Femur (tissue), 1 donor: ENCODE measurements around the gene MYO10.
"Not testable (repeated sequence)": the region's sequence is repeated elsewhere in the genome, so short reads cannot be mapped to it uniquely, and the experiment has no call there.

Experiments
- DNase-seq: peaks from one replicate; pipeline ENCODE4 v3.0.0-alpha.2; 2017

The MYO10 gene

DNA sequence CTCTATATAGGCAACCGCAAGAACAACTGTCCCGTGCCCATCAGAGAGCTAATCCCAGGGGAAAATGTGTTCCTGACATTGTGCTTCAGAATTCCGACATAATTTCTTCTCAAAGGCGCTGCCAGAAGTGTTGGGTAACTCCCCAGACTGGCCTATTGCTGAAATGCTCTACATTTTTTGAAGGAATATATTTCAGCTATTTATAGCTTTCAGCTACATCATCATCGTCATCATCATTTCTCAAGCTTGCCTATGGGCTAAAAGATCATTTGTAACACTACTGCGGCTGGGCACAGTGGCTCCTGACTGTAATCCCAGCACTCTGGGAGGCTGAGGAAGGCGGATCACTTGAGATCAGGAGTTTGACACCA is 49.7 kb downstream of the MYO10 start:
- peak; percentile 47 for DNase-seq

DNA sequence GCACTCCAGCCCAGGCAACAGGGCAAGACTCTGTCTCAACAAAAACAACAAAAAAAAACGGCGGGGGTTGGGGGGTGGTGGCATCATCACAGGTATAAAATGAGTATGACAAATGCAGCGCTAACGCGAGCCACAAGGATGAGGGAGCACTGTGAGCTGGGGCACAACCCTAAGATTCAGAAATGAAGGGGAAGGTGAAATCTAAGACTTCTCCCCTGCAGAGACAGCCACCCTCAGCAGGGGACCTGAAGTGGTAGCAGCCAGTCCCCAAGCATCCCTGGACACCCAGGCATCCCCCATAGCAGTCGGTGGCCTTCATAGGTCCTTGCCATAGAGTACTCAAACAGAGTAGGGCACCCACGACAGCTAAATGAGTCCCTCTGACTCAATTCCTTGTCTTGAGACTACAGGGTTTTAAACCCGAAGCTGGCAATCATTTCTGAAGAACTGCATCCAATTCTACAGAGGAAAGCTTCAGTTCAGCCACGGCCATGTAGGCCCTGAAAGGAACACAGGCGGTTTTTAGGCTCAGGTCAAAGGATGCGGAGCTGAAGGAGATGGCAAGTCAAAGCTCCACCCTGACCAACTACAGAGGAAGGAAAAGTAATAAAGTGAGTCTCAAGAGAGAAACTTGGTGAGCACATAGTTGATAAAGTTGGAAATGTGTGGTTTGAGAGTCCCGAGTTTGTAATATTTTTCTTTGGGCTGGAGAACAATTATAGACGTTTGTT is 50.3 kb downstream of the MYO10 start:
- no peak for DNase-seq

DNA sequence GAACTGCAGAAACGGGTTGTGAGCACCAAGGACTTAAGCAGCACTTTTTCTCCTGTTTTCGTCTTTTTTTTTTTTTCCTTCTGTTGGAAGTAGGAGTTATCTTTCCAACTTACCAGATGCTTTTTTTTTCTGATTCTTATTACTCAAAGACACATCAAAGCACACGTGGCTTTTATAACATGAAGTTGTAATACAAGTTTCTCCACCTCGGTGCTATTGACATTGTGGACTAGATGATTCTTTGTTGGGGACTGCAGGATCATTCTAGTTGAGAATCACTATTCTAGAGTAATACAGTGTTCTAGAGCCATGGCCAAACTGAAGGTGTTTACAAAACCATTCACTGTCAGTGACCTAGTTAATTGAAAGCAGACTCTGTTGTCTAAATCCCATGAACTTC is 51.5 kb downstream of the MYO10 start:
- no peak for DNase-seq

DNA sequence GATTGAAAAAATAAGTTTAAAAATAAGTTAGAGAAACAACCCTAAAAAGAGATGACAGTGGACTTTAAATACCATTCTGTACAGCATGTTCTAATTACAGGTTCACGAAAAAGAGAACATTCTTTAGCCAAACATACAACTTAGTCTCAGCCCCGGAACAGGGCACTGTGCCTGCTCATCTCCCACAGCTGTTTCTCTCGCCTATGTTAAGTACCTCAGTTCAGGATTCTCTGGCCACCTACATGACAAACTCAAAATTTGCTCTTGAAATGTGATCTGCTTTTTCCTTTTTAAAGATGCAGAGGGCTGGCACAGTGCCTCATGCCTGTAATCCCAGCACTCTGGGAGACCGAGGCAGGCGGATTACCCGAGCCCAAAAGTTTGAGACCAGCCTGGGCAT is 52.3 kb downstream of the MYO10 start:
- DNase-seq, result no peak

DNA sequence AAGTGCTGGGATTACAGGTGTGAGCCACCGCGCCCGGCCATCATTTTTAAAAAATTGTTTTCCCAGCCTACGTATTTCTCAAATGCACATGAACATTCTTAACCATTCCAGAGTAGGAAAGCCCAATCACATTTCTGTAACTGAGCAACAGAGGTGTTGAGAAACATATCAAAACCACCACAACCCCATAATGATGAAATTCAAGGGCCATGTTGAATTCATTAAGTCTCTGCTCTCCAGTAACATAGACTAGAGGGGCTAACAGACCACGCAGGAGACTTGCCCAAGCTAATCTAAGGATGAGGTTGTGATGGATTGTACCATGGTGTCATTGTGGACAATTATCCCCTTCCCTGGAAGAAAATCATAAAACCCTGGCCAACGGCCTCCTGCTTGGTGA is 52.9 kb downstream of the MYO10 start:
- DNase-seq, result no peak

DNA sequence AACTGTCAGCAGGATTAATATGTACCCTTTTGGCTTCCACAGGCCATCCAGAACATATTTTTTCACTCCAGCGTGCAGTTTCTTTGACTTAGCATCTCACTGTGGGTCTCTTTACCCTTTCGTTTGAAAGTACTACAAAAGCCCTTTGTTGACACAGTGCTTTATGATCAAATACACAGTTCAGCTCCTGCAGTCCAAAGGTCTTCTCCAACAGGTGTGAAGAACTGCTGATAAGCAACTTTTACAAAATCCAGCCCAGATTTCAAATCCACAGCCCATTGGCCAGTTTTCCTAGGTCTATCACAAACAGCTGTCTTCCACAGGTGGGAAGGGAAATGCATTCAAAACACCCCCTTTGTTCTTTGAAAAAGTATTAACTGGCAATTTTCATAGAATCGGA is 54.8 kb downstream of the MYO10 start:
- no peak for DNase-seq

DNA sequence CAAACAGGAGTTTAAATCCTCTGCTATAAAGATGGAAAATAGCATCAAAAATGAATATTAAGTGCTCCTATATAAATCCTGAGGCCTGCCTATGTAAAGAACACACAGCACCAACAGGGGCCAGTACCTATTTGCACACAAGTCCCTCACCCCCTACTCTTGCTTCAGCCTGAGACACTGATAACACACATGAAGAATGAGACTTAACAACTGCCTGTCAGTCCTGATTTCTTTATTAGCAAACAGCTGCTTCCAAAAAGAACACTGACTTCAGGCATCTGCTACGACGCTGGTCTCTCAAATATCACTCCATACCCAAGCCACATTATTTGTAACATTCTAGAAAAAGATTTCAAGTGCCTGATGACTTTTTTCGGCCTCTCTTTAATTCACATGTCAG is 55.5 kb downstream of the MYO10 start:
- DNase-seq, result no peak

DNA sequence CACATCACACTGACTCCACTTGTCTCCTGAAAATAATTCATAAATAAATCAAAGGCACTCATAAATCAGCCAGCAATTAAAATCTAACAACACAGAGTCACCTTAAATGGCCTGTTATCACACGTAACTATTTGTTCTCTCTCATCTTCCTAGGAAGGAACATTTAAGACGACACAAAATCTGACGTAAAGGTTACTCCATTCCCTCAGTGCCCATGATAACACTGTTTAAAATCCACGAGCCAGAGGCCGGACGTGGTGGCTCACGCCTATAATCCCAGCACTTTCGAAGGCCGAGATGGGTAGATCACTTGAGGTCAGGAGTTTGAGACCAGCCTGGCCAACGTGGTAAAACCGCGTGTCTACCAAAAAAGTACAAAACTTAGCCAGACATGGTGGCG is 56.4 kb downstream of the MYO10 start:
- DNase-seq, result no peak

DNA sequence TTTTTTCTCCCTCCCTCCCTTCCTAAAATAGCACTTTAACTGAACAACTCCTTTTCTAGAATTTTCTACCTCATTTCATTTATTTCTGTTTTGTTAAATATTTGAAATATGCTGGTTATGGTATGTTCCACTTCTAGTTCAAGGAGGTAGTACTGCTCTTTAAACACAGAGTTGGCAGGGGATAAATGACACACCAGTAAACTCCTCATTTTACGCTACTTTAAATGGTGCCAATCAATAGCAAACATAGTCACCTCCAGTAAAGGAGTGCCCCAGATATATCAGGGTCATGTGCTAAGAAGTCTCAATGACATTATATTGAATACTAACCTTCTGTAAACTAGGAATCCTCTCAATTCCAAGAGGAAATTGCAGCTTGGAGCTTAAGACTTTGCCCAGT is 56.9 kb downstream of the MYO10 start:
- DNase-seq, result no peak

DNA sequence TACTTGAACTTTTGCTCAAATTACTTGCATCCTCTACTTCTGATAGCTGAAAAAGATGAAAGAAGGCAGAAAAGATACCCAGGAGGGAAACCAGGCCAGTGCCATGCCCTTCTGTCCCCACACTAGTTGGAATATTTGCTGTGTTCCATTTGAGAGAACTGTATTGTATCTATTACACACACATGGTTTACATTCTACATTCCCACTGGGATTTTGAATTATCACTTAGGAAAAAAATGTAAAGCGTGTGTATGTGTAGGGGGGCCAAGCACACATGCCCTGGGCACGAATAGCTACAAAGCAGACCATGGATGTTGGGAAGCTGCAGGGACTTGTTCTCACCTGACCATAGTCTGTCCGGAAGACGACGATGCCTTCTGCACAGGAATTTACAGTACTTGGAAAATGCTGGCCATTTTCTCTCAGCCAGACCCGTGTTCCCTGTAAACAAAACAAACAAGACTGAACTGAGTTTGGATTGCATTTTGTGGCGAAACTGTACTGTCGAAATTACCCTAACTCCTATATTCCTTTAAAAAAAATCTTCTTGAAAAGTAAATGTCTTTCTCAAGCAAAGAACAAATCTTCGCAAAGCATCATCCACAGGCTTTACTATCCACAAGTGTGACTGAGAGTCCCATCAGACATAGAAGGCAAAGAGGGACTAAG is 58.7 kb downstream of the MYO10 start:
- no peak for DNase-seq

DNA sequence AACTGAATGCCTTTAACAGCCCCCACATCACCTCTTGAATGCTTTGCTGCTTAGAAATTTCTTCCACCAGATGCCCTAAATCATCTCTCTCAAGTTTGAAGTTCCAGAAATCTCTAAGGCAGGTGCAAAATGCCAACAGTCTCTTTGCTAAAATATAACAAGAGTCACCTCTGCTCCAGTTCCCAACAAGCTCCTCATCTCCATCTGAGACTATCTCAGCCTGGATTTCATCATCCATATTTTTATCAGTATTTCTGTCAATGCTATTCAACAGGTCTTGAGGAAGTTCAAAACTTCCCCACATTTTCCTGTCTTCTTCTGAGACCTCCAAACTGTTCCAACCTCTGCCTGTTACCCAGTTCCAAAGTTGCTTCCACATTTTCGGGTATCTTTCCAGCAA is 61.7 kb downstream of the MYO10 start:
- not testable (repeated sequence) for DNase-seq

DNA sequence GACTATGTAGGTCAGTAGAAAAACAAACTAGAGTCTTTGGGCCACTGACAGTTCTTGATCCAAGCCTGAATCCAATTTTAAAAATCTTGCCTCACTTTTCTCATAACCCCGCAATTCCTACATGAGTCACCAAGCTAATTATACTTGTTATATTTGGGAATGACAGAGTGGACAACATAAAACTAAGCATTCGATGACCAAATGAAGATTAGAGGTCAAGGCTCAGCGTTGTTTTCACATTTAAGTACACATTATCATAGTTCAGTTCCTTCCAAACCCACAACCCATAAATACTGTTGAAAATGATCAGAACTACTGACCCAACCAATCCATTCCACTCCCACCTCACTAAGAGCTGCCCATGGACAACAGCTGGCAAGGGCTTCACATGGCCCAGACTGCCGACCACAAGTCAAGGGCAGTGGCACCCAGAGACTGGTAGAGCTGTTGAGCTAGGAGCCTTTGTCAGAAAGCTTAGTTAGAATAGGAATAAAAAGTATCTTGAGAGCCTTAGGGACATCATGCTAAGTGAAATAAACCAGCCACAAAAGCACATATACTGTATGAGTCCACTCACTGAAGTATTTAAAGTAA is 64.2 kb downstream of the MYO10 start:
- no peak for DNase-seq

DNA sequence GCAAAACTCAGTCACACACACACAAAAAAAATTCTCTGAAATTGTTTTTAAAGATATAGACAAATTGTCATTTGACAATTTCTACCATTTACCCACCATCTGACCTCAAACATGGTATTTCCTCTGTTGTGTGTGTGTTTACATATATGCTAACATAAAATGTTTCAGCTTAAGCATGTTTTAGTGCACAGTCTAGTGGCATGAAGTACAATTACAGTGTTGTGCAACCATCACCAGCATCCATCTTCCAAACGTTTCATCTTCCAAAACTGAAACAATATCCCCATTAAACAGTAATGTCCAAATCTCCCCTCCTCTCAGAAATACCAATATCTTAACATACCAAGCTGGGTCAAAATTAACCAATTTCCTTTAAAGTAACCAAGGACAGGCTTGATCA is 65.2 kb downstream of the MYO10 start:
- DNase-seq, result no peak

DNA sequence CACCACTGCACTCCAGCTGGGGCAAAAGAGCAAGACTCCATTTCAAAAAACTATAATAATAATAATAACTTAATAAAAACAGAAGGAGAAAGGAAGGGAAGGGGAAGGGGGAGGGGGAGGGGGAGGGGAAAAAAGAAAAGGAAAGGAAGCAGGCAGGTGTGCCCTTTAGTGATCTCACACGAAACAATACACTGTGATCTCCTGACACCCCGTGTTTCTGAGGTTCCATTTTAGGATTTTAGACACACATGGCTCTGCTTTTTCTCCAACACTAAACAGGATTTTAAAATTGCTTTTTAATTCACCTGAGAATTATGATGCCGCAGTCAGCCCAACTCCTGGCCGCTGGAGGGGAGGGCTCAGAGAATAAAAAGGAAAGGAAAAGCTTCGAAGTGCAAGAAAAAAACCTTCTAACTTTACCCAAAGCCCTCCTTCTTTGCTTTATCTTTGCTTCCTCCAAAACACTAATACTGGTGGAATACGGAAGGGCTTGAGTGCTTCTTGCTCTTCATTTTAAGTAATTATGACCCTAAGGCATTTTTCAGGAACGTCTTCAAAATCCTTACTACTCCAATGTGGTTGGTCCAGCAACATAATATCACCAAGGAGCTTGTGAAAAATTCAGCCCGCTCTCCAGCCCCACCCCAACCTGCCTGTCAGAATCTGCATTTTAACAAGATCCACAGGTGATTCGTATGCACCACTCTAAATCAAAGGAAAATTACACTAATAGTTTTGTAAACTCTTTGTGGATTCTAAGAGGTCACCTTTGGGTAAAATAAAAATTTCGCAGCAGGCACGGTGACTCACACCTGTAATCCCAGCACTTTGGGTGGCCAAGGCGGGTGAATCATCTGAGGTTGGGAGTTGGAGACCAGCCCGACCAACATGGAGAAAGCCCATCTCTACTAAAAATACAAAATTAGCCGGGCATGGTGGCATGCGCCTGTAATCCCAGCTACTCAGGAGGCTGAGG is 66.0 kb downstream of the MYO10 start:
- no peak for DNase-seq

DNA sequence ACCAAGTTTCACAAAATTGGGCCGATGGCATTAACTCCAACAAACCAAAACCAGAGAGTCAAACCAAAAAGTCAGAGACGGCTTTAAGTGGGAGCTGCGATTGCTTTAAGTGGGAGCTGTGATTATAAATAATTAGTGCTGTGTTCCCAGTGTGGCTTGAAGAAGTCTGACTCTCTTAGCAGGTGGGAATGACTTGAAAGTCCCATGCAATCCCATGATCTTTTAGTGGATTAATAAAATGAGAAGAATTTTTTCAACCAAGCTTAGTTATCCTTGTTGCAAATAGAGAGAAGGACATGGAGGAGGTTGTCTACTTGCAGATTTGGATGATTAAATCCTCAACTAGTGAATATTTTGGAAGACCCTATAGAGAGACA is 68.5 kb downstream of the MYO10 start:
- DNase-seq, result no peak

DNA sequence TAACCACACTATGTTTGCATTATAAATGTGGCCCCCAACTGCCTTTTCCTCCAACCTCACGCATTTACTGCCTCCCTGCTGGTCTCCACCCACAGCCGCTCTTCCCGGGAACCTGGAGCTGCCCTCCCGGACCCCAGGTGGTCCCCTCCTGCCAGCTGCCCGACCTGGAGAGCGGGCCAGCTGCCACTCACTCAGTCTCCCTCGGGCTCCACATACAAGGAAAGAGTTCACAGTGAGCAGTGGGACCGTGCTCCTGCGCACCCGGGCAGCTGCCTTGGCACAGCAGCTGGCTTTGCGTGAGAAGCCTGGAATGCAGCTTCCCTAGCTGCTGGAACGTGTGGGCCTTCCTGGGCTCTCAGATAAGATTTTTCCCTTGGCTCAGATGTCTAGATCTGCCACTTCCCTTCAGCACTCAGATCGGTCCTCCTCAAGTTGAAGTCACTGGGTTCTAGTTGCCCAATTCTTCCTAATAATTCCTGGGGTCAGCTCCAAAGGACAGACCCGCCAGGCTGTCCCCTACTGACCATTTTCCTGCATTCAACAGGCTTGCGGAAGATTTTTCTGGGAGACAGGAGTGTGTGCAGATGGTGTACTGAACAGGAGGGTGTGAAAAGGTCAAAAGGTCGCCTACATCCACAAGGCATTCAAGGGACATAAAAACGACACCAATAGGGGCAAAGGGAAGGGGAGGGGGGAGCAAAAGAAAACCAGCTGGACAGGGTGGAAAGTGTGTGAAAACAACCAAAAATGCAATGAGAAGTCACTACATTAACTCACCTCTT is 69.1 kb downstream of the MYO10 start:
- peak; percentile 60 for DNase-seq

DNA sequence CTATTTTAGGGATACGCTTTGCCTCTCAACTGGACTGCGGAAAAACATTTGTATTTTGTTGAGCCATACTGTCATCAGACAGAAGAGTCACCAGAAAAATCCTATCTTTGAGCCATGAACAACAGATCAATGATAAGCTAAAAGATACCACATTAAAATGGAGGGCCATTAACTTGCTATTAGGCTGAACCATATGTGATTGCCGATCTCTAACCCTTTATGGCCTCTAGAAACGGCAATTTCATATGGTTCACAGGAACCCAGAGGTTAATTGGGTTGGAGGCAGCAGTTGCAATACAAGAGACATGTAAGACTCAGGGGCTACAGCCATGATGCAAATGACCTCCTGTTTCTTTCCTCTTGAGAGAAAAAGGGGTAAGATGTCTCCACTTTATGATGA is 69.8 kb downstream of the MYO10 start:
- DNase-seq, result no peak

DNA sequence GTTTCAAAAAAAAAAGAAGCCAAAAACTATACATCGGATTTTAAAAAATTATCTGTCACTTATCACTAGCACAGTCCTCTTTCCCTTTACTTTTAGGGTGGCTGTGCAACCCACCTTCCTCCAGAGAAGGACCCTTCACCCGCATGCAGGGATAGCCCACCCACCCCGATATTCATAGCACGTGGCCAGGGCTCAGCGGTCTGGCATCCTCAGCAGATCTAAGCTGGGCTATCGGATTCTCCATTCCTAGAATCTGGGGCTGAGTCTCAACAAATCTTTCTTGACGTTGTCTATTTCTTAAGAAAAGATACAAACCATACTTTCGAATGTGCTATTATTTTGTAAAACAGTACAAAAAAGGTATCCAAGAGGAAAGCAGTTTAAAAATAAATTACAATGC is 70.9 kb downstream of the MYO10 start:
- no peak for DNase-seq

DNA sequence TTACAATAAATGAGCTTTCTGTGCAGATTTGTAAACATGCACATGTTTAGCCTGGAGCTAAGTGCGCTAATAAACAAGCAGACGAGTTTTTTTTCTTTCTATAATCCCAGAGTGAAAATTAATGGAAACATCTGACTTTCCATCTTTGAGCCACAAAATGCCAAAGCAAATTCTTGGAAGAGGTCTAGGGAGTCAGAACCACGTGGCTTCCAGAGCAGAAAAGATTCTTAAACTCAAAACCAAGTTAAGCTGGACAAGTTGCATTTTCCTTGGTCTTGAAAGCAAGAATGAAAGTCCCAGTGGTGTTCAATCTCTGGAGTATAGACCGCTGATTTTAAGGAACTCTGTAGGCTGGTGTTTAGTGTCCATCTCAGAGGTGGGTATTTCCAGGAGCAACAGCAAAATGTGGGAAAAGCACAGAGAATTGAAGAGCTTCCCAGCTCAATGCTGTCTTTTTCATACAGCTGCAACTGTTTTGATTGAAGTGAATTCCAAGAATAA is 71.4 kb downstream of the MYO10 start:
- no peak for DNase-seq

DNA sequence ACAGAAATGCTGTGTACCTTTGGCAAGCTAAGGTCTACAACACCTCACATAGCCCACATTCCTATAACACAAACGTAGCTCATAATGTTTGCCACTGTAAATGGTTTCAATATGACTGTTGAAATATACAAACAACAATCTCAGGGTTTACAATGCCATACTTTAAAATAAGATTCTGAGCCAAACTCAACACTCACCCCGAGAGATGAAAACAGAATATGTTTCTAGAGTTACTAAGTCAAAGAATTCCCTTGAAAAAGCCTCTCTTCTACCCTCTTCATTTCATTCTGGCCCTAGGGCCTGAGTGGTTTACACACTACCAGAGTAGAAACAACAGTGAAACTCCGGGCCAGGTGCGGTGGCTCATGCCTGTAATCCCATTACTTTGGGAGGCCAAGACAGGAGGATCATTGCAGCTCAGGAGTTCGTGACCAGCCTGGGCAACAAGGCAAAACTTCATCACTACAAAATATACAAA is 72.6 kb downstream of the MYO10 start:
- DNase-seq, result no peak

DNA sequence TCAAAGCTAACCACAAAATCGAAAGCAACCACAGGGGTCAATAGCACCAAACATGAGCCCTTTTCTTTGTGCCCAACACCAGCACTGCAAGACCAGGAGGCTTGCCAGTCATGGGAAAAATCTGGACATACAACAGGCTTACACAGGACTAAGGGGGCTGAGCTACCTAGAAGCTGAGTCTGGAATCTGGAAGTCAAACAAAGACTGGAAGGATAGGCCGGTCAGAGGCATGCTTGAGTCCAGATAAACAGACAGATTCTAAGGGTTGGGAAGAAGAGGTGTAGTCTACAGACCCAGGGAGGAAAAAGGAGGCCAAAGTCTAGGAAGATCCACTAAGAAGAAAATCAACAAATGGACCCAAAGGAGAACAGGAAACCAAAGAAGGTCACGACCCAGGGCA is 73.3 kb downstream of the MYO10 start:
- DNase-seq, result no peak

DNA sequence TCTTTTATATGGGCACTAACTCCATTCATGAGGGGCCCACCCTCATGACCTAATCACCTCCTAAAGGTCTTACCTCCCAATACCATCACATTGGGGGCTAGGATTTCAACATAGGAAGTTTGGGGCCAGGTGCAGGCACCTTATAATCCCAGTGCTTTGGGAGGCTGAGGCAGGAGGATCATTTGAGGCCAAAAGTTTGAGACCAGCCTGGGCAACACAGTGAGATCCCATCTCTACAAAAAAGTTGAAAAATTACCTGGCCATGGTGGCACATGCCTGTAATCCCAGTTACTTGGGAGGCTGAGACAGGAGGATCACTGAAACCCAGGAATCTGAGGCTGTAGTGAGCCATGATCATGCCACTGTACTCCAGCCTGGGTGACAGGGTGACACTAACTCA is 76.7 kb downstream of the MYO10 start:
- DNase-seq, result no peak
